Tibial nerve (tissue), 4 donors: ENCODE measurements around the gene GRIK3. TPM values are rescaled to one million over a fixed set of nuclear protein-coding genes. Genes with fewer than 3 reads are reported as not detected.

ENCODE experiments used
- DNase-seq, 2 donors: peaks; one replicate each; pipeline ENCODE4 v3.0.0-alpha.2; 2019; ENCODE audit warnings: low spot score in 2 of 2
- H3K27ac ChIP-seq, 4 donors: fragments of 200-600 bp; sonication (generic) in 3 of 4; one replicate each; pipeline ENCODE4 v1.5.1; 2017 to 2019; ENCODE audit warnings: mild to moderate bottlenecking in 1 of 4
- H3K27me3 ChIP-seq, 2 donors: fragments of 200-600 bp; sonication (generic) in 1 of 2; one replicate each; pipeline versions ENCODE4 v1.5.1 to v1.6.0; 2017 to 2019
- H3K36me3 ChIP-seq, 3 donors: fragments of 200-600 bp; sonication (generic); one replicate each; pipeline ENCODE4 v1.5.1; 2018 to 2019
- H3K4me1 ChIP-seq, 4 donors: fragments of 200-600 bp; sonication (generic) in 3 of 4; one replicate each; pipeline ENCODE4 v1.5.1; 2017 to 2019
- H3K4me3 ChIP-seq, 4 donors: fragments of 200-600 bp; sonication (generic) in 3 of 4; one replicate each; pipeline ENCODE4 v1.5.1; 2017 to 2019; ENCODE audit warnings: mild to moderate bottlenecking in 1 of 4, moderate library complexity in 1 of 4
- H3K9me3 ChIP-seq, 4 donors: fragments of 200-600 bp; sonication (generic) in 3 of 4; one replicate each; pipeline ENCODE4 v1.5.1; 2017 to 2019
- EP300 ChIP-seq, 2 donors: sonication (generic); formaldehyde crosslinking; IDR thresholded peaks; one replicate each; pipeline ENCODE4 v1.6.1; 2017; ENCODE audit warnings: antibody characterized with exemption in 2 of 2, mild to moderate bottlenecking in 1 of 2
- POLR2A ChIP-seq, 2 donors: fragments of 450-650 bp; IDR thresholded peaks; one replicate each; pipeline ENCODE4 v1.6.1; 2017; ENCODE audit warnings: antibody characterized with exemption in 2 of 2, mild to moderate bottlenecking in 2 of 2, moderate library complexity in 2 of 2
- WGBS, 2 donors: methylation state at CpG; one replicate each; pipeline ENCODE4 v1.1.5; 2018; 5-methylcytosine and 5-hydroxymethylcytosine counted together
- total RNA-seq, 4 donors: library from RNA; depleted of rRNA; stranded (reverse); fragments of >200 nt; gene quantifications; one replicate each; pipeline ENCODE4 v1.1.0, GENCODE V29; 2016
- TF ChIP-seq, protein P1 (sequence below), 5 experiments: fragments of 200-600 bp in 3 of 5; fragments of 450-650 bp in 2 of 5; sonication (generic) in 3 of 5; IDR thresholded peaks; one replicate each; pipeline ENCODE4 v1.5.1; 2016 to 2019; ENCODE audit warnings: antibody characterized with exemption in 5 of 5, mild to moderate bottlenecking in 3 of 5, moderate library complexity in 2 of 5

The GRIK3 gene
- total RNA-seq, 4 donors from 2014 or later = 12.8 to 26.2 (median 21.7) TPM

DNA sequence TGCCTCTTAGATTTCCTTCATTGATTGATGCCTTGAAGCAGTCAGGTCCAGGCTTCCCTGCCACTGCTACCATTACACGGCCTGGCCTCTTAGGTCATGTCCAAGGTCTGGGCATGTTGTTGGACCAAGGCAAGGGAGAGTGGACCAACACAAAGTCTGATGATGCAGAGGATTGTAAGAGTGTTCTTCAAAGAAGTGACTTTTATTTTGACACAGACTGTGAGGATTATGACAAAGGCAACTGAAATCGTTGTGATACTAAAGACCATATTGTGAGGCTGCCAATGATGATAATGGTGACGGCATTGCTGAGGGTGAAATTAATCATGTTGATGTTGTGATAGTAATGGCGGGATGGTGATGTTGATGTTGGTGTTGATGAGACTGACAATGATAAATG is 149.5 kb downstream of the GRIK3 start:
- no peaks in the 10 kb centered on the region for H3K9me3 ChIP-seq
- TF ChIP-seq POLR2A (IDR thresholded peaks at IDR 0.05) (no peak), EP300 (IDR thresholded peaks at IDR 0.05) (no peak)
- TF ChIP-seq, protein P1, sequence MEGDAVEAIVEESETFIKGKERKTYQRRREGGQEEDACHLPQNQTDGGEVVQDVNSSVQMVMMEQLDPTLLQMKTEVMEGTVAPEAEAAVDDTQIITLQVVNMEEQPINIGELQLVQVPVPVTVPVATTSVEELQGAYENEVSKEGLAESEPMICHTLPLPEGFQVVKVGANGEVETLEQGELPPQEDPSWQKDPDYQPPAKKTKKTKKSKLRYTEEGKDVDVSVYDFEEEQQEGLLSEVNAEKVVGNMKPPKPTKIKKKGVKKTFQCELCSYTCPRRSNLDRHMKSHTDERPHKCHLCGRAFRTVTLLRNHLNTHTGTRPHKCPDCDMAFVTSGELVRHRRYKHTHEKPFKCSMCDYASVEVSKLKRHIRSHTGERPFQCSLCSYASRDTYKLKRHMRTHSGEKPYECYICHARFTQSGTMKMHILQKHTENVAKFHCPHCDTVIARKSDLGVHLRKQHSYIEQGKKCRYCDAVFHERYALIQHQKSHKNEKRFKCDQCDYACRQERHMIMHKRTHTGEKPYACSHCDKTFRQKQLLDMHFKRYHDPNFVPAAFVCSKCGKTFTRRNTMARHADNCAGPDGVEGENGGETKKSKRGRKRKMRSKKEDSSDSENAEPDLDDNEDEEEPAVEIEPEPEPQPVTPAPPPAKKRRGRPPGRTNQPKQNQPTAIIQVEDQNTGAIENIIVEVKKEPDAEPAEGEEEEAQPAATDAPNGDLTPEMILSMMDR (IDR thresholded peaks at IDR 0.05) = no peak
- no peak overlapping the region for H3K27ac ChIP-seq
- H3K27me3 ChIP-seq = no peaks in the 10 kb centered on the region
- peaks cover 0 to 19% (median 0%) of the 10 kb centered on the region in 4 donors for H3K4me1 ChIP-seq
- DNase-seq = peak in 1 of 2 donors; percentile 1
- 48 to 61% methylated on average over 4 of the region's 4 CpGs for WGBS, 2 donors
- H3K4me3 ChIP-seq = no peak overlapping the region
- peaks cover 0 to 23% (median 0%) of the 10 kb centered on the region in 3 donors for H3K36me3 ChIP-seq

- no peak for TF ChIP-seq POLR2A (IDR thresholded peaks at IDR 0.05)
- TF ChIP-seq, protein P1 (IDR thresholded peaks at IDR 0.05) = no peak
- no peak for TF ChIP-seq EP300 (IDR thresholded peaks at IDR 0.05)
- H3K27ac ChIP-seq = no peak overlapping the region
- WGBS, 2 donors = 79 to 80% methylated on average over 8 of the region's 8 CpGs
- H3K9me3 ChIP-seq = no peaks in the 10 kb centered on the region
- DNase-seq = peak in 1 of 2 donors; percentile 2
- no peak overlapping the region for H3K4me3 ChIP-seq
- H3K36me3 ChIP-seq = peaks cover 0 to 23% (median 0%) of the 10 kb centered on the region in 3 donors
- H3K4me1 ChIP-seq = peaks cover 0 to 14% (median 0%) of the 10 kb centered on the region in 4 donors
- H3K27me3 ChIP-seq = no peaks in the 10 kb centered on the region
These were observed 150.2 kb downstream of the GRIK3 start for GRCh38 chr1:36884029-36884701.

- H3K4me1 ChIP-seq = peaks cover 0 to 14% (median 0%) of the 10 kb centered on the region in 4 donors
- TF ChIP-seq, protein P1 (IDR thresholded peaks at IDR 0.05) = no peak
- no peak for TF ChIP-seq EP300 (IDR thresholded peaks at IDR 0.05)
- TF ChIP-seq POLR2A (IDR thresholded peaks at IDR 0.05) = no peak
- peak in 1 of 2 donors; percentile 3 for DNase-seq
These were observed 150.9 kb downstream of the GRIK3 start for GRCh38 chr1:36883315-36883949.

DNA sequence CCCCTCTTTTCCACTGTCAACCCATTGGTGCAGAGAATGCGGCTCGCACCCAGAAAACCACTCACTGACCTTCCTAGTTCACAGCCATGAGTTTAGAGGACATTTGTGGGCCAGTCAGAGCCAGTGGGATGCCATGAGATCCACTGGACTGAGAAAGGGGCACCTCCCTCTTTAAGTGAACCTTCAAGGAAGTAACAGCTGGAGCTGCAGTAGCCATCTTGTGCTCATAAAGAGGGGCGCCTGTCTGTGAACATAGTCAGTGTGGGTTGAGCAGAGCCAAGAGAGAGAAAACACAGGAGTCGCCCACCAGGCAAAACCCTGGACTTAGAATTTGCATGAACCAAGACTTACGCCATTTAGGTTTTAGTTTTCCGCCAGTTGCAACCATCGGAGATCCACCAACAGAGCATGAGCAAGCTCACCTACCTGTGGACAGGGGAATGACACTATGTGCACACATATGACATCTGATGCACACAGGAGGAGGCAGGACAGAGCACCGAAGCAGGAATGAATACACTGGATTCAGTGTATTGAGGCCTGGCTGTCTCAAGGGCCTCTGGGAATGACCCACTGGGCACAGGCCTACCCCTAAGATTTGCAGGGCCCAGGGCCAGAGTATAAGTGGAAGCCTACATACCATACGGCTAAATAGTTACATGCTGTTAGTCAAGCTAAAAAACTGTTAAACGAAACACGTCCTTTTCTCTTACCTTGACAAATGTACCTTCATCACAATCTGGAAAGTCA is 151.6 kb downstream of the GRIK3 start:
- no peak overlapping the region for H3K4me3 ChIP-seq
- peaks cover 0 to 28% (median 0%) of the 10 kb centered on the region in 3 donors for H3K36me3 ChIP-seq
- H3K4me1 ChIP-seq = peaks cover 0 to 14% (median 0%) of the 10 kb centered on the region in 4 donors
- DNase-seq = peak in 1 of 2 donors; percentile 2
- no peak overlapping the region for H3K27ac ChIP-seq
- H3K9me3 ChIP-seq = no peaks in the 10 kb centered on the region
- 95% methylated on average over 11 of the region's 11 CpGs for WGBS, 2 donors
- H3K27me3 ChIP-seq = no peaks in the 10 kb centered on the region
- TF ChIP-seq, protein P1 (IDR thresholded peaks at IDR 0.05) = no peak
- TF ChIP-seq POLR2A (IDR thresholded peaks at IDR 0.05) = no peak
- no peak for TF ChIP-seq EP300 (IDR thresholded peaks at IDR 0.05)

More at GRCh38 chr1:36883315-36883949, 150.9 kb downstream of the GRIK3 start:
- Histone ChIP-seq H3K9me3 (no peaks in the 10 kb centered on the region), H3K4me3 (no peak overlapping the region), H3K27me3 (no peaks in the 10 kb centered on the region), H3K36me3 (peaks cover 0 to 28% (median 0%) of the 10 kb centered on the region in 3 donors), H3K27ac (no peak overlapping the region)
- 86 to 91% methylated on average over 3 of the region's 3 CpGs for WGBS, 2 donors
